ENCODE data around the gene GLG1.
"Not testable (repeated sequence)": the region's sequence is repeated elsewhere in the genome, so short reads cannot be mapped to it uniquely, and the experiment has no call there.

The GLG1 gene

GRCh38 chr16:74446866-74447265 lies 160.0 kb downstream of the GLG1 start:
- DNase-seq (ENCODE audit: low read depth in 2 of 2) = no peak

GRCh38 chr16:74443624-74444346 lies 163.1 kb downstream of the GLG1 start:
- not testable (repeated sequence) for DNase-seq (ENCODE audit: low read depth in 2 of 2)

GRCh38 chr16:74439685-74440084 lies 167.2 kb downstream of the GLG1 start:
- no peak for DNase-seq (ENCODE audit: low read depth in 2 of 2)

GRCh38 chr16:74438492-74438979 lies 168.4 kb downstream of the GLG1 start:
- no peak for DNase-seq (ENCODE audit: low read depth in 2 of 2)

- DNase-seq (ENCODE audit: low read depth in 2 of 2) = no peak
Observed at GRCh38 chr16:74431516-74431915, 175.4 kb downstream of the GLG1 start.

GRCh38 chr16:74430036-74430712 lies 176.7 kb downstream of the GLG1 start:
- DNase-seq (ENCODE audit: low read depth in 2 of 2) = peak; percentile 11 to 12

GRCh38 chr16:74428493-74428892 lies 178.4 kb downstream of the GLG1 start:
- DNase-seq (ENCODE audit: low read depth in 2 of 2) = not testable (repeated sequence)

- not testable (repeated sequence) for DNase-seq (ENCODE audit: low read depth in 2 of 2)
Observed at GRCh38 chr16:74425751-74426150, 181.2 kb downstream of the GLG1 start.

GRCh38 chr16:74423721-74424120 lies 183.2 kb downstream of the GLG1 start:
- not testable (repeated sequence) for DNase-seq (ENCODE audit: low read depth in 2 of 2)

GRCh38 chr16:74422086-74422485 lies 184.8 kb downstream of the GLG1 start:
- not testable (repeated sequence) for DNase-seq (ENCODE audit: low read depth in 2 of 2)

- DNase-seq (ENCODE audit: low read depth in 2 of 2) = not testable (repeated sequence)
Observed at GRCh38 chr16:74421482-74421785, 185.5 kb downstream of the GLG1 start.

- DNase-seq (ENCODE audit: low read depth in 2 of 2) = not testable (repeated sequence)
Observed at GRCh38 chr16:74420612-74421481, 186.1 kb downstream of the GLG1 start, which contains the start of gene CLEC18B. CLEC18B (minus strand) TSS chr16:74421478; CDS start chr16:74421270, 208 bp downstream.

GRCh38 chr16:74419811-74420210 lies 187.1 kb downstream of the GLG1 start:
- not testable (repeated sequence) for DNase-seq (ENCODE audit: low read depth in 2 of 2)

GRCh38 chr16:74417897-74418296 lies 189.0 kb downstream of the GLG1 start:
- DNase-seq (ENCODE audit: low read depth in 2 of 2) = not testable (repeated sequence)

GRCh38 chr16:74413920-74414319 lies 193.0 kb downstream of the GLG1 start:
- DNase-seq (ENCODE audit: low read depth in 2 of 2) = not testable (repeated sequence)

- DNase-seq (ENCODE audit: low read depth in 2 of 2) = not testable (repeated sequence)
Observed at GRCh38 chr16:74413485-74413884, 193.4 kb downstream of the GLG1 start.

GRCh38 chr16:74412775-74413390 lies 194.0 kb downstream of the GLG1 start:
- not testable (repeated sequence) for DNase-seq (ENCODE audit: low read depth in 2 of 2)

GRCh38 chr16:74412138-74412774 lies 194.7 kb downstream of the GLG1 start:
- not testable (repeated sequence) for DNase-seq (ENCODE audit: low read depth in 2 of 2)

GRCh38 chr16:74410981-74411380 lies 195.9 kb downstream of the GLG1 start:
- not testable (repeated sequence) for DNase-seq (ENCODE audit: low read depth in 2 of 2)

- not testable (repeated sequence) for DNase-seq (ENCODE audit: low read depth in 2 of 2)
Observed at GRCh38 chr16:74410057-74410957, 196.6 kb downstream of the GLG1 start.
